GM18951 (cell line): ENCODE measurements around the gene RDM1.
"Not testable (repeated sequence)": the region's sequence is repeated elsewhere in the genome, so short reads cannot be mapped to it uniquely, and the experiment has no call there.

ENCODE experiments used
- POLR2A ChIP-seq: IDR thresholded peaks from 4 replicates; pipeline ENCODE4 v1.6.1; 2011; ENCODE audit warnings: mild to moderate bottlenecking; ENCODE audit not compliant: insufficient read length, insufficient read depth; ENCODE audit errors: extremely low read depth
- in situ Hi-C: fragments of 300-500 bp; cut with MboI; formaldehyde crosslinking; loops from one replicate; pipeline ENCODE4 v1.12.0; 2022; ENCODE audit warnings: low sequenced_read_pairs, mixed read lengths, inconsistent platforms; ENCODE audit not compliant: unreplicated experiment

The RDM1 gene

GRCh38 chr17:35900708-35901480 lies 29.7 kb downstream of the RDM1 start:
- in situ Hi-C loops = no loop called here

DNA sequence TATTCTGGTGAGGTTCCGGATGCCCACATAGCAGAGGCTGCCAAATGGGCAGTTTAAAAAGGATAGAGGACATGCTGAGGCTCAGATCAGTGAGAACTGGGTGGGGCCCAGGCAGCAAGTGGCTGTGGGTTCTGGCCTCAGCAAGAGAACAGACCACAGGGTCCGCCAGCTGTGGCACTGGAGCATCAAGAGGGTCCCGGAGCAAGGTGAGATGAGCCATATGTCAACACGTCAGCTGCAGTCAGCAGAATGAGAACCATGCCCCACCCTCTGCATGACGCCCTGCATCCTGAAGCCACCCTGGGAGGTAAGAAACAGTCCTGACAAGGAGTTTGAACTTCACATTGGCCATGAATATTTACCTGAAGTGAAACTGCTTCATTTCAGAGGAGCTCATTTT lies 30.3 kb downstream of the RDM1 start:
- TF ChIP-seq POLR2A = no peak
- in situ Hi-C loops = no loop called here

More at GRCh38 chr17:35900708-35901480, 29.7 kb downstream of the RDM1 start:
- no peak for TF ChIP-seq POLR2A

GRCh38 chr17:35898283-35899070 lies 32.1 kb downstream of the RDM1 start:
- in situ Hi-C loops = no loop called here

GRCh38 chr17:35897772-35898171 lies 32.8 kb downstream of the RDM1 start:
- in situ Hi-C loops = not testable (repeated sequence)

More at GRCh38 chr17:35898283-35899070, 32.1 kb downstream of the RDM1 start:
- TF ChIP-seq POLR2A = no peak

GRCh38 chr17:35895636-35896587 lies 34.7 kb downstream of the RDM1 start:
- TF ChIP-seq POLR2A = no peak
- in situ Hi-C loops = no loop called here

DNA sequence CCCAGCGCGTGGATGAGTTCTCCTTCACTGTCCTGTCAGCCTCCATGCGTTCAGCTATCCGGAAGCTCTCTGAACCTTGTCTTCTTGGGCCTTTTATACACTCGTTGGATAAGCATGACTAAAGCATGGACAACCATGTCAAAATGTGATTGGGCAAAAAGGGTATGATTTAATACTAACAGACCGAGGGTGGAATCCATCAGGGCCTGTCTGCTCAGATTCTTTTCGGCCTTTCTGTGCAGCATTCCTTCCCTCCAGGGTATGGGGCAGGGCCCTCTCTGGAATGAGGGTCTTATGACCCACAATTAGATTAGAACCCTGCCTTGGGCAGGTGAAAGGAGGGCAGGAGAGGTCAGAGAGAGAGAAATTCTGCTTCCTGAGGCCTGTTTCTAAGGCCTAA lies 36.4 kb downstream of the RDM1 start:
- no peak for TF ChIP-seq POLR2A
- in situ Hi-C loops = no loop called here

- in situ Hi-C loops = no loop called here
- TF ChIP-seq POLR2A = no peak
Observed at GRCh38 chr17:35893751-35894150, 36.8 kb downstream of the RDM1 start.

DNA sequence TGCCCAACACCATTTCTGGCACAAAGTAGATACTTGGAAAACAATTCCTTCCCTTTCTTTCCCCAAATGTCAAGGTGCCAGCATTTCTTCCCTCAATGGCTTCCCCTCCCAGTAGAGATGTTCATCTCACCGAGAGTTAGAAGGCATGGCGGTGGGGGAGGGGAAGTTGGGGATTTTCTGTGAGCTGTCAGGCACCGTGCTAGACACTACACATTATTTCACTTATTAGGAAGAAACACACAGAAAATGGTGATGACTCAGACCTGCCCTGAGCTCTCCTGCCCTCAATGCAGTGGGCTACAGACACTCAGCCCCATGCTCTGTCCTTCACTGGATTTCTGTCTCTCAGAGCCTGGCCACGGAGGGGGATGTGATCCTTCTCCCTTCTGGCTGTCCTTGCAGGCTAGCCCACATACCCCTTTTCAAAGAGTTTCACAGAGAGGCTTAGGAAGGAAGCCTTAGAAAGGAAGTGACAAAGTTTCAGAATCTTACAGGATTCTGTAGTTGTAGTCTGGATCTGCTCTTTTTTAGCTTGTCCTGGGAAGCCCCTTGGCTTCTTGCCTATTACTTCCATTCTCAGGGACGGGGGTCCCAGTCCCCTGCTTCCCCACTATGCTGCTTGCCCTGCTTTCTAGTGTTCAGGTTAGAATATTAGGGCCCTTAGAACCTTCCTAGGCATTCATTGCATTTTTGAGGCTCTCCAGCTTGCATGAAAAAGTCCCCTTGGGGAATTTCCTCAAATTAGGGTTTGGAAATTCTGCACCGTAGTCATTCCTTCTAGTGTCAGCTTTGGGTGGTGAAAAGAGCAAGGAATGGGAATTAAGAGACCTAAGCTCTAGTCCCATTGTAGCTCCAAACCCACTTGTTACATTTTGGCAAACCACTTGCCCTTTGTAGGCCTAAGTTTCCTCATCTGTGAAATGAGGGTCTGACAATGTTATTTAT lies 38.2 kb downstream of the RDM1 start:
- in situ Hi-C loops = no loop called here
- TF ChIP-seq POLR2A = no peak

GRCh38 chr17:35891269-35891668 lies 39.3 kb downstream of the RDM1 start:
- no peak for TF ChIP-seq POLR2A
- in situ Hi-C loops = no loop called here

DNA sequence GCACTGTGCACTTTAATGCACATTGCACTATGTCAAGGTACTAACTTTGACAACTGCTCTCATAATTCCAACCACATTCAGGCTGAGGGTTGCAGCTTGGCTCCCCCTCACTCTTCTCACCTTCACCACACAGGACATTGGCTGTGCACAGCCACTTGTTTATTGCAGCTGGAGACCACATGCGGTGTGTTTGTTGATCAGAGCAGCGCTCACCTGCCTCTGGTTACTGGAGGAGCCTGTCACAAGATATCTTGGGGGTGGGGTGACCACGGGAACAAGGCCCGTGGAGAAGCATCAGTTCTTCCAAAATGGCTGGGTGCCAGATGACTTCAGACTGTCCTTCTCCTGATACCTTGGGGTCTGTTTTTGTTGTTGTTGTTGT lies 39.8 kb downstream of the RDM1 start:
- TF ChIP-seq POLR2A = no peak
- in situ Hi-C loops = no loop called here

DNA sequence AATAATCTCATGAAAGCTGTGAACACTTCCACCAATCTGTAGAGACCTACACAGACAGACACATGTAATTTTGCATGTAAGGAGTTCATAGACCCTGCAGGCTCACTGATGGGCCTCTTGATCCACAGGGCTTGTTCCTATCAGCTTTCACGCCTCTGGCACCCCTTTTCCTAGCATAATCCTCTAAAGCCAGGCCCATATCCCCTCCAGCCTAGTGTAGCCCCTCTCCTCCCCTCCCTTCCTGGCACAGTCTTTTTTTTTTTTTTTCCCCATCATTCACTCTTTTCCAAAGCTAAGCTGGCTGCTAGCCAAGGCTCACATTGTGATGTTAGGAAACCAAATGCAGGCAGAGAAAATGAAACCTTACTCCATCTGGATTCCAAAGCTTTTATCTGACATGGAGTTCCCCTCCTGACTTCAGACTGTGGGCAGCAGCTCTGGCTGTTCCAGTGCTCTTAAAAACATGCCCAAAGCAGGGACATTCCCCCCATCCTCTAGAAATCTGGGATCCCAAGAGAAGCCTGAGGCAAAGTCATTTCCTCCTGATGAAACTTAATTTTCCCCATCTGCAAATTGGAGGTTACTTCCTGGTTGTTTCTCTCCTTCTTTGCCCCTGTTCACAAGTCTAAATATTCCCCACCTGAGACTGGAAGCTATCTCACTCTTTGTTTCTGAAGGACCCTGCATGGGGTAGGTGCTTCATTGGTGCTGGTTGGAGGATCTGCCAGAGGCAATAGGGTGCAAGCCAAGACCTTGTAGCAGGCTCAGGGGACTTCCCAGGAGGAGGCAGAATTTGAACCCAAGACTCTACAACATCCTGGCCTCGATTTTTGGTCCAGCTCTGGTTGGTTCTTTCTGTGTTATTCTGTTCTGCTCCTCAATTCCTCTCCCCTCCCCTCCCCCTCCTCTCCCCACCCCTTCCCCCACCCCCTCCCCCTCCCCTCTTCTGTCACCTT lies 40.5 kb downstream of the RDM1 start:
- in situ Hi-C loops = no loop called here
- no peak for TF ChIP-seq POLR2A
